Gastrocnemius medialis (tissue), 4 donors: Measurements from ENCODE around the gene MYH10.

Experiments used
- POLR2A ChIP-seq, 2 donors: fragments of 450-650 bp; IDR thresholded peaks; one replicate each; pipeline ENCODE4 v1.6.1; 2017; ENCODE audit warnings: antibody characterized with exemption in 2 of 2, mild to moderate bottlenecking in 2 of 2, moderate library complexity in 2 of 2
- TF ChIP-seq, protein P1 (sequence below), 5 experiments: fragments of 450-650 bp in 3 of 5; fragments of 200-600 bp in 2 of 5; sonication (generic) in 2 of 5; IDR thresholded peaks in 4 of 5; conservative IDR thresholded peaks in 1 of 5; 1 replicate in 4 of 5; 2 replicates in 1 of 5; pipeline ENCODE4 v1.5.1; 2016 to 2019; ENCODE audit warnings: antibody characterized with exemption in 5 of 5, mild to moderate bottlenecking in 3 of 5, moderate library complexity in 3 of 5

DNA sequence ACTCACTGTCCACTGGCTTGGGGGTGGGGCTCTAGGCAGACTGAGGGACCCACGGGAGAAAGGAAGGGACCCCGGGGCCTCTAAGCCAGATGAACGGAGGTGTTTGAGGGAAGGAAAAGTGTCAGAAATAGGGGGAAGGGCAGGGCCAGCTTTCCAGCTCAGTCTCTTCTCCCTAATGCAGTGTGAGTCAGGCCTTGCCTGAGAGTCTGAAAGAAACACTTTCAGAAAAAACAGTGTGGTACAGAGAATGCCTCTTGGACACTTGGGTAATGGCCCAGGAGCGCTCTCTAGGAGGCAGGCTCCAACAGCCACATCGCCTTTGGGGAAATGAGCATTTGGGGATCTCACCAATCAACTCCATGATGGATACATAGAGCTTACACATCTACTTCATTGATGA lies 148.0 kb downstream of the MYH10 start:
- TF ChIP-seq, protein P1, sequence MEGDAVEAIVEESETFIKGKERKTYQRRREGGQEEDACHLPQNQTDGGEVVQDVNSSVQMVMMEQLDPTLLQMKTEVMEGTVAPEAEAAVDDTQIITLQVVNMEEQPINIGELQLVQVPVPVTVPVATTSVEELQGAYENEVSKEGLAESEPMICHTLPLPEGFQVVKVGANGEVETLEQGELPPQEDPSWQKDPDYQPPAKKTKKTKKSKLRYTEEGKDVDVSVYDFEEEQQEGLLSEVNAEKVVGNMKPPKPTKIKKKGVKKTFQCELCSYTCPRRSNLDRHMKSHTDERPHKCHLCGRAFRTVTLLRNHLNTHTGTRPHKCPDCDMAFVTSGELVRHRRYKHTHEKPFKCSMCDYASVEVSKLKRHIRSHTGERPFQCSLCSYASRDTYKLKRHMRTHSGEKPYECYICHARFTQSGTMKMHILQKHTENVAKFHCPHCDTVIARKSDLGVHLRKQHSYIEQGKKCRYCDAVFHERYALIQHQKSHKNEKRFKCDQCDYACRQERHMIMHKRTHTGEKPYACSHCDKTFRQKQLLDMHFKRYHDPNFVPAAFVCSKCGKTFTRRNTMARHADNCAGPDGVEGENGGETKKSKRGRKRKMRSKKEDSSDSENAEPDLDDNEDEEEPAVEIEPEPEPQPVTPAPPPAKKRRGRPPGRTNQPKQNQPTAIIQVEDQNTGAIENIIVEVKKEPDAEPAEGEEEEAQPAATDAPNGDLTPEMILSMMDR (IDR thresholded peaks at IDR 0.05 in 4 of 5, conservative IDR thresholded peaks at IDR 0.05 in 1 of 5) = no peak
- TF ChIP-seq POLR2A (IDR thresholded peaks at IDR 0.05) = no peak
